Measurements from ENCODE around the gene DTNBP1. TPM values are rescaled to one million over a fixed set of nuclear protein-coding genes. Genes with fewer than 3 reads are reported as not detected.

Gene DTNBP1
- total RNA-seq, 1 experiment from 2014 or later, result 28.2 TPM

- no peak overlapping the region for H3K4me3 ChIP-seq (ENCODE audit: low read depth, low read length, poor library complexity, severe bottlenecking)
- H3K27ac ChIP-seq (ENCODE audit: low read depth, low read length, poor library complexity, severe bottlenecking), result no peak overlapping the region
- H3K36me3 ChIP-seq (ENCODE audit: insufficient read depth, low read length, poor library complexity, severe bottlenecking), result peaks cover 32% of the 10 kb centered on the region
- H3K27me3 ChIP-seq (replicated peaks; ENCODE audit: insufficient read depth, low read depth, low read length, poor library complexity), result no peaks in the 10 kb centered on the region
- BruUV-seq (replicated peaks), result no TSS peak
- intact Hi-C loops (cut with micrococcal nuclease; ENCODE audit: unreplicated experiment), result loop anchor here (10.0 kb wide), 1 partner anchor 1376 kb away; no protein-coding TSS in a partner anchor
- no peaks in the 10 kb centered on the region for H3K9me3 ChIP-seq (ENCODE audit: low read depth, low read length, poor library complexity, severe bottlenecking)
- ChIA-PET CTCF (no interaction called here), POLR2A (ENCODE audit: low non-redundant PET) (interaction anchor here (0.7 kb wide), 1 partner anchor 205 kb away, joined by 6 read pairs; no protein-coding TSS in a partner anchor)
- DNase-seq (ENCODE audit: low spot score), result no peak
- H3K4me1 ChIP-seq (ENCODE audit: insufficient read depth, low read length, poor library complexity, severe bottlenecking), result peaks cover 29% of the 10 kb centered on the region
- TF ChIP-seq EZH2 (IDR thresholded peaks at IDR 0.05; ENCODE audit: borderline replicate concordance, low read depth, low read length, poor library complexity, severe bottlenecking), result no peak
- no peak for TF ChIP-seq CTCF (conservative IDR thresholded peaks at IDR 0.05; ENCODE audit: low read depth, low read length)
Observed at GRCh38 chr6:15500901-15501825, 161.7 kb downstream of the DTNBP1 start.

- Histone ChIP-seq H3K27me3 (replicated peaks; ENCODE audit: insufficient read depth, low read depth, low read length, poor library complexity) (no peaks in the 10 kb centered on the region), H3K36me3 (ENCODE audit: insufficient read depth, low read length, poor library complexity, severe bottlenecking) (peaks cover 37% of the 10 kb centered on the region), H3K4me3 (ENCODE audit: low read depth, low read length, poor library complexity, severe bottlenecking) (no peak overlapping the region), H3K27ac (ENCODE audit: low read depth, low read length, poor library complexity, severe bottlenecking) (no peak overlapping the region), H3K9me3 (ENCODE audit: low read depth, low read length, poor library complexity, severe bottlenecking) (no peaks in the 10 kb centered on the region), H3K4me1 (ENCODE audit: insufficient read depth, low read length, poor library complexity, severe bottlenecking) (peaks cover 23% of the 10 kb centered on the region)
- TF ChIP-seq CTCF (conservative IDR thresholded peaks at IDR 0.05; ENCODE audit: low read depth, low read length) (no peak), EZH2 (IDR thresholded peaks at IDR 0.05; ENCODE audit: borderline replicate concordance, low read depth, low read length, poor library complexity, severe bottlenecking) (no peak)
- intact Hi-C loops (cut with micrococcal nuclease; ENCODE audit: unreplicated experiment), result loop anchor here (10.0 kb wide), 1 partner anchor 1375 kb away; no protein-coding TSS in a partner anchor
- ChIA-PET POLR2A (ENCODE audit: low non-redundant PET) (no interaction called here), CTCF (no interaction called here)
- BruUV-seq (replicated peaks), result no TSS peak
- no peak for DNase-seq (ENCODE audit: low spot score)
Observed at GRCh38 chr6:15500078-15500740, 162.6 kb downstream of the DTNBP1 start.

- Histone ChIP-seq H3K4me3 (ENCODE audit: low read depth, low read length, poor library complexity, severe bottlenecking) (no peak overlapping the region), H3K4me1 (ENCODE audit: insufficient read depth, low read length, poor library complexity, severe bottlenecking) (peaks cover 19% of the 10 kb centered on the region), H3K27ac (ENCODE audit: low read depth, low read length, poor library complexity, severe bottlenecking) (no peak overlapping the region), H3K36me3 (ENCODE audit: insufficient read depth, low read length, poor library complexity, severe bottlenecking) (peaks cover 37% of the 10 kb centered on the region), H3K9me3 (ENCODE audit: low read depth, low read length, poor library complexity, severe bottlenecking) (no peaks in the 10 kb centered on the region), H3K27me3 (replicated peaks; ENCODE audit: insufficient read depth, low read depth, low read length, poor library complexity) (no peaks in the 10 kb centered on the region)
- intact Hi-C loops (cut with micrococcal nuclease; ENCODE audit: unreplicated experiment), result loop anchor here (10.0 kb wide), 2 partner anchors 385 to 1115 kb away; no protein-coding TSS in a partner anchor
- ChIA-PET CTCF (no interaction called here), POLR2A (ENCODE audit: low non-redundant PET) (no interaction called here)
- no TSS peak for BruUV-seq (replicated peaks)
- no peak for DNase-seq (ENCODE audit: low spot score)
- TF ChIP-seq CTCF (conservative IDR thresholded peaks at IDR 0.05; ENCODE audit: low read depth, low read length) (no peak), EZH2 (IDR thresholded peaks at IDR 0.05; ENCODE audit: borderline replicate concordance, low read depth, low read length, poor library complexity, severe bottlenecking) (no peak)
Observed at GRCh38 chr6:15499591-15499990, 163.2 kb downstream of the DTNBP1 start.

Data from A673 (cell line).